LNCaP clone FGC (cell line): ENCODE results near the gene IDUA.
A peak's percentile ranks its signal among the peaks of the same experiment; 100 is the strongest.
"Not testable (repeated sequence)": the region's sequence is repeated elsewhere in the genome, so short reads cannot be mapped to it uniquely, and the experiment has no call there.

Experiments
- DNase-seq: peaks from one replicate; pipeline ENCODE4 v3.0.0-alpha.2; 2011; ENCODE audit warnings: low read depth
- H3K4me3 ChIP-seq: 2 replicates; pipeline ENCODE4 v1.5.1; 2011; ENCODE audit warnings: mild to moderate bottlenecking, low read depth, low read length, control low read depth
- TF ChIP-seq, protein P1 (sequence below): IDR thresholded peaks from 2 replicates; pipeline ENCODE4 v1.5.1; 2012; ENCODE audit warnings: mild to moderate bottlenecking; ENCODE audit not compliant: control insufficient read depth, insufficient read depth; ENCODE audit errors: extremely low read depth

The IDUA gene

DNA sequence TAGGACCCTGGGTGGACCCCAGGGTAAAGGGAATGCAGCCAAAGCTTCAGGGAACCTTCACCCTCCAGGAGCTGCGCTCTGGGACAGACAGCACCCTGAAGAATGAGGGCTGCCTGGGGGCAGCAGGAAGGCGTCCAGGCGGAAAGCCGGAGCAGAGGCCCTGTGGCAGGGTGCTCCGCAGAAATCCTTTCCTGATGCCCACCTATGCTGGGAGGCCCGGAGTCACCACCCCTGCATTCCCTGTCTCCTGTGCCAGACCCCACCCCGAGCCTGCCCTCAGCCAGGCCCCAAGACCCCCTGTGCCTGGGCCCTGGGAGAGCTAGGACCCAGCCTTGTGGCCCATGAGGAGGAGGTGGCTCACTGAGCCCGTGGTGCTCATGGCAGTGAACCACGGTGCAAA, 12.2 kb upstream of the IDUA start:
- H3K4me3 ChIP-seq, result no peak overlapping the region
- no peak for DNase-seq
- TF ChIP-seq, protein P1, sequence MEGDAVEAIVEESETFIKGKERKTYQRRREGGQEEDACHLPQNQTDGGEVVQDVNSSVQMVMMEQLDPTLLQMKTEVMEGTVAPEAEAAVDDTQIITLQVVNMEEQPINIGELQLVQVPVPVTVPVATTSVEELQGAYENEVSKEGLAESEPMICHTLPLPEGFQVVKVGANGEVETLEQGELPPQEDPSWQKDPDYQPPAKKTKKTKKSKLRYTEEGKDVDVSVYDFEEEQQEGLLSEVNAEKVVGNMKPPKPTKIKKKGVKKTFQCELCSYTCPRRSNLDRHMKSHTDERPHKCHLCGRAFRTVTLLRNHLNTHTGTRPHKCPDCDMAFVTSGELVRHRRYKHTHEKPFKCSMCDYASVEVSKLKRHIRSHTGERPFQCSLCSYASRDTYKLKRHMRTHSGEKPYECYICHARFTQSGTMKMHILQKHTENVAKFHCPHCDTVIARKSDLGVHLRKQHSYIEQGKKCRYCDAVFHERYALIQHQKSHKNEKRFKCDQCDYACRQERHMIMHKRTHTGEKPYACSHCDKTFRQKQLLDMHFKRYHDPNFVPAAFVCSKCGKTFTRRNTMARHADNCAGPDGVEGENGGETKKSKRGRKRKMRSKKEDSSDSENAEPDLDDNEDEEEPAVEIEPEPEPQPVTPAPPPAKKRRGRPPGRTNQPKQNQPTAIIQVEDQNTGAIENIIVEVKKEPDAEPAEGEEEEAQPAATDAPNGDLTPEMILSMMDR, result no peak

DNA sequence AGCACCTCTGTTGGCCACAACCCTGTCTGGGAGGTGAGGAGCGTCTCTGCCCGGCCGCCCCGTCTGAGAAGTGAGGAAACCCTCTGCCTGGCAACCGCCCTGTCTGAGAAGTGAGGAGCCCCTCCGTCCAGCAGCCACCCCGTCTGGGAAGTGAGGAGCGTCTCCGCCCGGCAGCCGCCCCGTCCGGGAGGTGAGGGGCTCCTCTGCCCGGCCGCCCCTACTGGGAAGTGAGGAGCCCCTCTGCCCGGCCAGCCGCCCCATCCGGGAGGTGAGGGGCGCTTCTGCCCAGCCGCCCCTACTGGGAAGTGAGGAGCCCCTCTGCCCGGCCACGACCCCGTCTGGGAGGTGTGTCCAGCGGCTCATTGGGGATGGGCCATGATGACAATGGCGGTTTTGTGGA, 10.8 kb upstream of the IDUA start:
- DNase-seq, H3K4me3 ChIP-seq: not testable (repeated sequence)

DNA sequence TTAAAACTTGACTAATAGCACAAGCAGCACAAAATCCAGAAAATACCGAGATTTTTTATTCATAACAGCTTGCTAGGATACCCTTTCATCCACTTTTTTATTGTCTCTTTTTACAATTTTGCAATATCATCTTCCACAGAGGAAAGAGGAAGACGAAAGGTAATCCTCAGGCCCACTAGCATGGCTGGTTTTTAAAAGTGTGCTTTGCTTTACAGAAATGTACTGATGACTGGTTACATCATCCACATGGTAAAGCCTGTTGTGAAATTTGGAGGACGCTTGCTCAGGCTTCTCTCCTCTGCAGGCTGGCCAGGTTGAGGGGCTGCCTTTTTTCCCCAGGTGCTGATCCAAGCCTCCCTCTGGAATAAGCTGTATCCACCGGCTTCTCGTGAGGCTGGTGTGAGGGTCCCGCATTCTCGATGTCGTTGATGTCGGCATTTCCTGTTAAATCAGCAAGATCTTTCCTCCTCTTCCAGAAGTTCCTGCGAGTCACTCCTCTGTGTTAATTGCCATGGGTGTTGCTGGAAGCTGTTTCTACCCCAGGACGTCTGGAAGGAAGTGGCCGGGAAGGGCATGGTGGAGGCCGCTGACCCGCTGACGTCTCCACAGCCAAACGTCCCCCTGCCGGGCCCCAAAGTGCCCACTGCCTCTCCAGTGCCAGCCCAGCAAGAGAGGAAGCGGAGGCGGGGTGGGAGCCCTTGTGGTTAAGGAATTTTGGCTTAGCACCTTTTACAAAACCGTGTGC, 7.7 kb upstream of the IDUA start:
- TF ChIP-seq, protein P1, result no peak
- DNase-seq, result no peak
- no peak overlapping the region for H3K4me3 ChIP-seq

DNA sequence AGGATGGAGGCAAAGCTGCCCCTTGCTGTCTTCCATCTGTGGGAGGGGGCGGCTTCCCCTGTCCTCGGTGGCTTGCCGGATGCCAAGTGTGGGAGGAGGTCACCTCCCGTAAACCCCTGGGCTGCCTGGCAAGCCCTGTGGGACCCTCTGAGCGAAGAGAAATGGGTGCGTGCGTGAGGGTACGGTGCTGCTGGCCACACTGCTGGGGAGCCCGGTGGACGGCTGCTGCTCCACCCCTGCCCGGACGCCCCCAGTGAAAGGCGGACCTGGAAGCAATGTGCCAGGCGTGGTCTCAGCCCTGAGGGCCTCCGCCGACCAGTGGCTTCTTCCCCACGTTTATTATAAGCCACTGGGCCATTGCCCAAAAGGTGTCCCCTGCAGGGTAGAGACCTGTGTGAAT, 4.6 kb upstream of the IDUA start:
- TF ChIP-seq, protein P1, result no peak
- DNase-seq, result no peak
- H3K4me3 ChIP-seq, result no peak overlapping the region

DNA sequence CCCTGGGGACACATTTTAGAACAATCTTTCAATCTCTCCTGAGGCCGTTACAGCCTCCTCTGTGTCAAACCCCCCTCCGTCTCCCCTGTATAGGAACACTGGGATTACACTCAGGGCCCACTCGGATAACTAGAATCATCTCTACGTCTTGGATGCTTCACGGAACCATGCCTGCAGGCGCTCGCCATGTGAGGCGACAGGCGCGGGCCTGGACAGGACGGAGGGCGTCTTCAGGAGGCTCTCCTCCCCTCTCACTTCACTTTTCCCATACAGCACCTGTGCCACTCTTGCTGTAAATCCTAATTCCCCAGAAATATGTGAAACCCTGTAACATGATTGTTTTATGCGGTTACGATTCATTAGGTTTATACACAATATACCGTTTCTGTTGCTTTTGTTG, 4.0 kb upstream of the IDUA start:
- no peak for DNase-seq
- H3K4me3 ChIP-seq, result no peak overlapping the region
- TF ChIP-seq, protein P1, result no peak

DNA sequence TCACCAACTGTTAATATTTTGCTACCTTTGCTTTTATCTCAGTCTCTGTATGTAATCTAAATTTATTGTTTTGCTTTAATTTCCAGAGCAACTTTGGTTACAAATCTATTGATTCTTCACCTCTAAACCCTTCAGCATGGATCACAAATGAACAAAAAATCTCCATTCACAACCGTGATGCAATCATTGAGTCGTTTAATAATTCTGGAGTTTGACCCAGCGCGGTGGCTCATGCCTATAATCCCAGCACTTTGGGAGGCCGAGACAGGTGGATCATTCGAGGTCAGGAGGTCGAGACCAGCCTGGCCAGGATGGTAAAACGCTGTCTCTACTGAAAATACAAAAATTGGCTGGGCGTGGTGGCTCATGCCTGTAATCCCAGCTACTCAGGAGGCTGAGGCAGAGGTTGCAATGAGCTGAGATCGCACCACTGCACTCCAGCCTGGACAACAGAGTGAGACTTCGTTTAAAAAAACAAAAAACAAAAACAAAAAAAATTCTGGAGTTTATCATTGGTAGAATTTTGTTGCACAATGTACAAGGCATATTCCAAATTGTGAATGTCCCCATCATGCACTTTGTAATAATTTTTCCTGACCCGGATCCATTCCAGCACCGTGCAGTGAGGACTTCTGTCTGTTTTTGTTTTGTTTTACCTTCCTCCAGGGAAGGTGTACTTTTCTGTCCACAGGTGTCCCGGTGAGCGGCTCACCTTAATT, 2.3 kb upstream of the IDUA start:
- peak overlapping the region; percentile 32 for H3K4me3 ChIP-seq
- TF ChIP-seq, protein P1, result no peak

DNA sequence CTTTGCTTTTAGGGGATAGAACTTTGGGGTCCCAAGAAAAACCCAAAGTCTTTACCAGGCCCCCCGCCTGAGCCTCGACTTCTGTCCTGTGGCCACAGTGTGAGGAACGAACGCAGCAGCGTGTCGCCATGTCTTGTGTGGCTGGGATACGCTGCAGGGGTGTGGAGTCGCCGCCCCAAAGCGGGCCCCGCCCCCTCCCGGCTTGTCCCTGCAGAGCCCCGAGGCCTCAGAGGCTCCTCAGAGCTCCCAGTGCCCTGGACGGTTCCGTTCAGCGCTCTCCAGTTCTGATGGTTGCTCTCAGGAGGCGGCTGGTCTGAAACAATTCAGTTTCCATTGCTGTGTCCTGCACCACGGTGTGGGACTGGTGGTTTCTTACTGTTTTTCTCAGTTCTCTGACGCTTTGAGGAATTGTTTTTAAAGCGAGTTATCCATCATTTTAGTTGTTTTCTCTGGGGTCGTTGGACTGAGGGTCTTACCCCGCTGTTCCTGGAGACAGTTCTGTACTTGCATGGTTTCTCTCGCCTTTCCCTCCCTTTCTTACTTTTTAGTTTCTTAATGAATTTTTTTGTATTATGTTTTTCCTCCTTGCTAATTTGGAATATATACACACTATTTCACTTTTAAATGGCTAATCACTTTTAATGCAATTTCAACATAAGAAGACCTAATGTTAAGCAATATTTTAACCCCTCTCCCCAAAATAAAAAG, 1.6 kb upstream of the IDUA start:
- TF ChIP-seq, protein P1, result no peak
- DNase-seq, result no peak
- H3K4me3 ChIP-seq, result peak overlapping the region; percentile 32

More for the DNA sequence above, 2.3 kb upstream of the IDUA start:
- no peak for DNase-seq
